MV-4-11 (cell line): ENCODE results near the gene COMMD10.

Experiments
- DNase-seq: peaks from one replicate; lab custom pipeline; 2025; lab: John Stamatoyannopoulos, UW

Gene COMMD10

GRCh38 chr5:116292321-116292720 is 207.5 kb downstream of the COMMD10 start:
- no peak for DNase-seq

- DNase-seq: no peak
Measured at GRCh38 chr5:116296335-116297072, 211.7 kb downstream of the COMMD10 start.

GRCh38 chr5:116297296-116297814 is 212.5 kb downstream of the COMMD10 start:
- DNase-seq: no peak

- DNase-seq: no peak
Measured at GRCh38 chr5:116299746-116300640, 215.2 kb downstream of the COMMD10 start.

GRCh38 chr5:116301110-116301509 is 216.3 kb downstream of the COMMD10 start:
- no peak for DNase-seq

- DNase-seq: no peak
Measured at GRCh38 chr5:116303340-116303739, 218.5 kb downstream of the COMMD10 start.

GRCh38 chr5:116303810-116304209 is 219.0 kb downstream of the COMMD10 start:
- no peak for DNase-seq

- DNase-seq: no peak
Measured at GRCh38 chr5:116305899-116306298, 221.1 kb downstream of the COMMD10 start.

- no peak for DNase-seq
Measured at GRCh38 chr5:116306846-116307245, 222.0 kb downstream of the COMMD10 start.

- DNase-seq: no peak
Measured at GRCh38 chr5:116308391-116308790, 223.6 kb downstream of the COMMD10 start.

GRCh38 chr5:116313366-116313765 is 228.5 kb downstream of the COMMD10 start:
- no peak for DNase-seq

- DNase-seq: no peak
Measured at GRCh38 chr5:116315531-116315930, 230.7 kb downstream of the COMMD10 start.

- no peak for DNase-seq
Measured at GRCh38 chr5:116318091-116318854, 233.4 kb downstream of the COMMD10 start.

- DNase-seq: no peak
Measured at GRCh38 chr5:116320486-116320885, 235.7 kb downstream of the COMMD10 start.

GRCh38 chr5:116329503-116329902 is 244.7 kb downstream of the COMMD10 start:
- no peak for DNase-seq

GRCh38 chr5:116340799-116341198 is 256.0 kb downstream of the COMMD10 start:
- peak; percentile 72 for DNase-seq
